Heart left ventricle (tissue), 16 donors: ENCODE results near the gene CAST. TPM values are rescaled to one million over a fixed set of nuclear protein-coding genes. Genes with fewer than 3 reads are reported as not detected.

Experiments
- ATAC-seq, 4 donors: fragments of 200-7000 bp; cut with Tn5 transposase; one replicate each; pipeline ENCODE4 v1.9.1; 2020 to 2022; ENCODE audit warnings: moderate library complexity in 4 of 4, mild to moderate bottlenecking in 3 of 4, moderate number of reproducible peaks in 1 of 4
- DNase-seq, 5 donors: peaks; one replicate each; pipeline ENCODE4 v3.0.0-alpha.2; 2020
- H3K27ac ChIP-seq, 12 donors: fragments of 200-600 bp; sonication (generic) in 4 of 12; one replicate each; pipeline versions ENCODE4 v1.5.0 to v1.8.0; 2016 to 2022; ENCODE audit warnings: mild to moderate bottlenecking in 2 of 12
- H3K27me3 ChIP-seq, 9 donors: fragments of 200-600 bp; sonication (generic) in 2 of 9; one replicate each; pipeline versions ENCODE4 v1.5.1 to v1.8.0; 2016 to 2022; ENCODE audit warnings: mild to moderate bottlenecking in 3 of 9
- H3K36me3 ChIP-seq, 9 donors: fragments of 200-600 bp; sonication (generic) in 2 of 9; one replicate each; pipeline versions ENCODE4 v1.5.0 to v1.8.0; 2018 to 2022; ENCODE audit warnings: mild to moderate bottlenecking in 2 of 9
- H3K4me1 ChIP-seq, 12 donors: fragments of 200-600 bp; sonication (generic) in 4 of 12; one replicate each; pipeline versions ENCODE4 v1.5.0 to v1.8.0; 2016 to 2022; ENCODE audit warnings: mild to moderate bottlenecking in 3 of 12
- H3K4me3 ChIP-seq, 12 donors: fragments of 200-600 bp; sonication (generic) in 4 of 12; one replicate each; pipeline versions ENCODE4 v1.5.0 to v1.8.0; 2017 to 2022; ENCODE audit warnings: mild to moderate bottlenecking in 9 of 12, moderate library complexity in 4 of 12
- H3K9me3 ChIP-seq, 12 donors: fragments of 200-600 bp; sonication (generic) in 4 of 12; one replicate each; pipeline versions ENCODE4 v1.5.0 to v1.8.0; 2016 to 2022; ENCODE audit warnings: mild to moderate bottlenecking in 1 of 12
- CTCF ChIP-seq, 12 donors: fragments of 200-600 bp; sonication (generic) in 4 of 12; IDR thresholded peaks; one replicate each; pipeline versions ENCODE4 v1.5.0 to v1.8.0; 2018 to 2022; ENCODE audit warnings: antibody characterized with exemption in 12 of 12, mild to moderate bottlenecking in 5 of 12
- POLR2A ChIP-seq, 2 donors: fragments of 450-650 bp; IDR thresholded peaks; one replicate each; pipeline ENCODE4 v1.6.1; 2017; ENCODE audit warnings: antibody characterized with exemption in 2 of 2, mild to moderate bottlenecking in 2 of 2, moderate library complexity in 2 of 2
- WGBS, 4 donors: extraction: QIAGEN DNeasy Blood & Tissue Kit in 2 of 4; methylation state at CpG; one replicate each; pipeline versions ENCODE4 v1.1.5 to v1.1.7; 2013 to 2018; 5-methylcytosine and 5-hydroxymethylcytosine counted together
- intact Hi-C, 10 donors: fragments of 100-400 bp; cut with DNase I; formaldehyde crosslinking; loops; one replicate each; pipeline versions ENCODE4 v1.11.1 to v1.14.2; 2022
- polyA plus RNA-seq, 2 donors: library from polyadenylated mRNA; stranded (reverse); fragments of 200-250 nt; gene quantifications; one replicate each; pipeline ENCODE4 v1.2.3, GENCODE V29; 2013
- total RNA-seq, 9 donors: library from RNA; depleted of rRNA in 2 of 9; stranded (reverse); fragments of >200 nt in 2 of 9; fragmentation: NEBNext Ultra II Directional in 3 of 9; extraction: Animal tissue kit (Norgen Biotek cat#: 25700) in 3 of 9; gene quantifications; one replicate each; pipeline versions ENCODE4 v1.1.0 to v1.2.4, GENCODE V29; 2016 to 2023
- donor health status: ischemic (EF 13 %, LVEDD 7.1; RV severe dilation, severe dysfunction).
- donor health status: healthy with polysubstance abuse.
- donor health status: DM: no; HTN: yes; CAD: no.
- donor health status: DM: no; HTN: no; CAD: no.
- donor health status: ischemic (EF 25% LVEDD 6.9; RV normal size, moderate dysfunction).
- donor health status: ischemic (EF 25% LVEDD 5.7; RV mildly dilated, moderate dysfunction).
- donor health status: healthy.
- donor health status: DM: yes; HTN: yes; CAD: no.
- donor health status: ischemic (EF 35%, LVEDD 5.7; RV mildly dilated, moderate dysfunction).
- donor health status: nonischemic (EF 11% LVEDD 7.7; RV severe dilation, severe dysfunction).
- donor health status: DM: yes; HTN: yes; CAD: no.
- donor health status: PGD.
- donor health status: ischemic (EF 29% LVEDD 5.4; RV normal size, mild dysfunction).
- donor health status: nonischemic (EF 23%, LVEDD 6.1; RV moderate dilation, normal function).

CAST gene
- total and polyA plus RNA-seq, 11 donors = 179 to 748 (median 536) TPM

- H3K36me3 ChIP-seq = no peaks in the 10 kb centered on the region
- no peaks in the 10 kb centered on the region for H3K9me3 ChIP-seq
- DNase-seq = no peak
- peaks cover 0 to 22% (median 4%) of the 10 kb centered on the region in 12 donors for H3K4me1 ChIP-seq
- peak overlapping the region in 4 of 12 donors; percentile 5 to 46 (median 18) for H3K27ac ChIP-seq
- TF ChIP-seq POLR2A (IDR thresholded peaks at IDR 0.05) (no peak), CTCF (IDR thresholded peaks at IDR 0.05) (no peak)
- ATAC-seq = peak; percentile 35 to 86 (median 78)
- H3K27me3 ChIP-seq = no peaks in the 10 kb centered on the region
- intact Hi-C loops = no loop called here
- no peak overlapping the region for H3K4me3 ChIP-seq
- WGBS, 4 donors = 39 to 56% (median 46%) methylated on average over 2 of the region's 2 CpGs
These were observed 32.4 kb upstream of the CAST start for GRCh38 chr5:96629774-96630173.

GRCh38 chr5:96633820-96634219 is 28.4 kb upstream of the CAST start:
- Histone ChIP-seq H3K27me3 (no peaks in the 10 kb centered on the region), H3K4me3 (no peak overlapping the region), H3K27ac (peak overlapping the region in 1 of 12 donors; percentile 44), H3K4me1 (peaks cover 0 to 14% (median 2%) of the 10 kb centered on the region in 12 donors), H3K36me3 (no peaks in the 10 kb centered on the region), H3K9me3 (no peaks in the 10 kb centered on the region)
- WGBS, 4 donors = 62 to 87% (median 81%) methylated on average over 4 of the region's 4 CpGs
- TF ChIP-seq CTCF (IDR thresholded peaks at IDR 0.05) (no peak), POLR2A (IDR thresholded peaks at IDR 0.05) (no peak)
- DNase-seq = no peak
- intact Hi-C loops = no loop called here
- peak in 1 of 4 donors; percentile 12 for ATAC-seq

GRCh38 chr5:96634881-96635280 is 27.3 kb upstream of the CAST start:
- DNase-seq (no peak), ATAC-seq (no peak)
- intact Hi-C loops = no loop called here
- no peaks in the 10 kb centered on the region for H3K36me3 ChIP-seq
- H3K27ac ChIP-seq = no peak overlapping the region
- H3K9me3 ChIP-seq = no peaks in the 10 kb centered on the region
- H3K4me1 ChIP-seq = peaks cover 0 to 12% (median 1%) of the 10 kb centered on the region in 12 donors
- TF ChIP-seq CTCF (IDR thresholded peaks at IDR 0.05) (no peak), POLR2A (IDR thresholded peaks at IDR 0.05) (no peak)
- no peaks in the 10 kb centered on the region for H3K27me3 ChIP-seq
- no peak overlapping the region for H3K4me3 ChIP-seq
- WGBS, 4 donors = 80 to 92% (median 89%) methylated on average over 1 of the region's 1 CpG

GRCh38 chr5:96636046-96636445 is 26.1 kb upstream of the CAST start:
- no peaks in the 10 kb centered on the region for H3K27me3 ChIP-seq
- intact Hi-C loops = no loop called here
- DNase-seq (no peak), ATAC-seq (no peak)
- whole genome bisulfite sequencing, 4 donors = 48 to 55% (median 53%) methylated on average over 1 of the region's 1 CpG
- TF ChIP-seq CTCF (IDR thresholded peaks at IDR 0.05) (no peak), POLR2A (IDR thresholded peaks at IDR 0.05) (no peak)
- H3K27ac ChIP-seq = no peak overlapping the region
- no peak overlapping the region for H3K4me3 ChIP-seq
- peaks cover 0 to 10% (median 0%) of the 10 kb centered on the region in 12 donors for H3K4me1 ChIP-seq
- no peaks in the 10 kb centered on the region for H3K36me3 ChIP-seq
- no peaks in the 10 kb centered on the region for H3K9me3 ChIP-seq
